ENCODE measurements around the gene SLC4A9. TPM values are rescaled to one million over a fixed set of nuclear protein-coding genes. Genes with fewer than 3 reads are reported as not detected.

Gene SLC4A9
- total and polyA plus RNA-seq, 2 donors (not counting 3 experiments of a cell fraction or from before 2014, with no cell fraction given), result not detected

DNA sequence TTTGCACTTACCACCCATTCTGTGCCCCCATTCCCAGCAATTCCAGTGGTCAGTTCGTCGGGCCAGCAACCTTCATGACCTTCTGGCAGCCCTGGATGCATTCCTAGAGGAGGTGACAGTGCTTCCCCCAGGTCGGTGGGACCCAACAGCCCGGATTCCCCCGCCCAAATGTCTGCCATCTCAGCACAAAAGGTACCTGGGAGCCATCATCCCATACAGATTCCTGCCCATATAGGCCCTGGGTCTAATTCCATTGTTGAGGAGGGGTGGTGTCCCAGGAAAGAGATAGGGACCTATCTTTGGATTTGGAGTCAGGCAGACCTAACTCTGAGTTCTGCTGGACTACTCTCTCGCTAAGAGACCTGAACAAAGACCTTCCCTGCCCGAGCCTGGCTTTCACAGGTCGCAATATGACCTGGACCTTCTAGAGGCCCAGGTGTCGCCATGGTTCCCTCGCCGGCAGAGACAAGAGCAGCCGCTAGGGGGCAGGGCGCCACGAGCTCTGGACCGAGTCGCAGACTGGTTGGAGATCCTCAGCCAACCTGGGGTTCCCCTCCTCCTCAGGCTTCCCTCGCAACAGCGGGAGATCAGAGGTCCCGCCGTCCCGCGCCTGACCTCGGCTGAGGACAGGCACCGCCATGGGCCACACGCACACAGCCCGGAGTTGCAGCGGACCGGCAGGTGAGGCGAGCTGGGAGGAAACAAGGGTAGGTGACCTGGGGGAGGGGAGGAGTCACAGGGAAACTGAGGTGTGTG lies 3.1 kb downstream of the SLC4A9 start:
- CTCF ChIA-PET, result interaction anchor here (0.6 to 4.1 kb wide), 35 partner anchors 8 to 357 kb away, joined by 3 to 64 read pairs (median 5); partner anchors contain the start of genes HBEGF, IK, NDUFA2 and WDR55
- H3K9ac ChIP-seq (replicated peaks; ENCODE audit: extremely low read depth, insufficient read depth, low read length), result no peak overlapping the region
- POLR2A ChIA-PET, result no interaction called here
- no peaks in the 10 kb centered on the region for H3K36me3 ChIP-seq (ENCODE audit: control insufficient read depth in 2 of 2, extremely low read depth in 1 of 2, insufficient read depth in 2 of 2, low read length in 2 of 2)
- no peaks in the 10 kb centered on the region for H3K79me2 ChIP-seq (ENCODE audit: control insufficient read depth, insufficient read depth, low read length)
- H4K20me1 ChIP-seq (replicated peaks; ENCODE audit: control insufficient read depth, extremely low read depth, insufficient read depth, low read length), result no peaks in the 10 kb centered on the region
- dilution Hi-C loops (cut with MboI; ENCODE audit: extremely low pct_ligation_motif_present, low sequenced_read_pairs), result no loop called here
- H3K9me1 ChIP-seq (replicated peaks; ENCODE audit: control insufficient read depth, extremely low read depth, insufficient read depth, low read length), result no peaks in the 10 kb centered on the region
- H3K27me3 ChIP-seq (ENCODE audit: control insufficient read depth in 2 of 2, insufficient read depth in 2 of 2, low read length in 2 of 2), result no peaks in the 10 kb centered on the region
- TF ChIP-seq, protein P1, sequence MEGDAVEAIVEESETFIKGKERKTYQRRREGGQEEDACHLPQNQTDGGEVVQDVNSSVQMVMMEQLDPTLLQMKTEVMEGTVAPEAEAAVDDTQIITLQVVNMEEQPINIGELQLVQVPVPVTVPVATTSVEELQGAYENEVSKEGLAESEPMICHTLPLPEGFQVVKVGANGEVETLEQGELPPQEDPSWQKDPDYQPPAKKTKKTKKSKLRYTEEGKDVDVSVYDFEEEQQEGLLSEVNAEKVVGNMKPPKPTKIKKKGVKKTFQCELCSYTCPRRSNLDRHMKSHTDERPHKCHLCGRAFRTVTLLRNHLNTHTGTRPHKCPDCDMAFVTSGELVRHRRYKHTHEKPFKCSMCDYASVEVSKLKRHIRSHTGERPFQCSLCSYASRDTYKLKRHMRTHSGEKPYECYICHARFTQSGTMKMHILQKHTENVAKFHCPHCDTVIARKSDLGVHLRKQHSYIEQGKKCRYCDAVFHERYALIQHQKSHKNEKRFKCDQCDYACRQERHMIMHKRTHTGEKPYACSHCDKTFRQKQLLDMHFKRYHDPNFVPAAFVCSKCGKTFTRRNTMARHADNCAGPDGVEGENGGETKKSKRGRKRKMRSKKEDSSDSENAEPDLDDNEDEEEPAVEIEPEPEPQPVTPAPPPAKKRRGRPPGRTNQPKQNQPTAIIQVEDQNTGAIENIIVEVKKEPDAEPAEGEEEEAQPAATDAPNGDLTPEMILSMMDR (IDR thresholded peaks at IDR 0.05; ENCODE audit: extremely low read depth in 1 of 2, insufficient read depth in 1 of 2, low read depth in 1 of 2, low read length in 2 of 2), result peak; percentile 97 to 98
- no peak for TF ChIP-seq EZH2 (IDR thresholded peaks at IDR 0.05; ENCODE audit: borderline replicate concordance, low read depth, low read length, severe bottlenecking)
- no peaks in the 10 kb centered on the region for H3K9me3 ChIP-seq (replicated peaks; ENCODE audit: control insufficient read depth, insufficient read depth, low read length)
- H3K27ac ChIP-seq (ENCODE audit: insufficient read depth, low read depth, low read length), result no peak overlapping the region
- peaks cover 3% of the 10 kb centered on the region for H3K4me1 ChIP-seq (ENCODE audit: control insufficient read depth, extremely low read depth, insufficient read depth, low read length)
- DNase-seq (ENCODE audit: low read depth, low spot score), result peak; percentile 61
- BruUV-seq (replicated peaks), result no TSS peak
- FAIRE-seq, result peak; percentile 87
- peak overlapping the region in 2 of 3 experiments; percentile 20 to 24 for H3K4me3 ChIP-seq (replicated peaks in 1 of 3; ENCODE audit: insufficient read depth in 1 of 3, low read depth in 1 of 3, low read length in 3 of 3)
- intact Hi-C loops (cut with micrococcal nuclease), result loop anchor here (1.0 kb wide), 2 partner anchors 272 to 357 kb away; no protein-coding TSS in a partner anchor
- H2AFZ ChIP-seq (ENCODE audit: low read depth, low read length), result peak overlapping the region; percentile 90
- peak overlapping the region; percentile 52 for H3K4me2 ChIP-seq (ENCODE audit: insufficient read depth, low read length)
